ENCODE data around the gene CALM1. TPM values are rescaled to one million over a fixed set of nuclear protein-coding genes. Genes with fewer than 3 reads are reported as not detected.

Gene CALM1
- total and polyA plus RNA-seq, 10 of the 15 experiments (the other 5 are each of a cell fraction or from before 2014, with no cell fraction given) = 110 to 729 (median 261) TPM

GRCh38 chr14:90396341-90397339 is at the start of gene CALM1 (continued):
- peak; percentile 92; the same call in 1 of the 2 replicates for TF ChIP-seq RCOR1 (conservative IDR thresholded peaks at IDR 0.05; ENCODE audit: low read depth, low read length)
- TF ChIP-seq MXI1 (IDR thresholded peaks at IDR 0.05; ENCODE audit: low read depth, low read length) = peak; percentile 75
- no peak; the same call in 1 of the 2 replicates for TF ChIP-seq HDAC2 (IDR thresholded peaks at IDR 0.05)
- peak; percentile 97 for TF ChIP-seq HDAC6 (IDR thresholded peaks at IDR 0.05; ENCODE audit: unreplicated experiment)
- TF ChIP-seq GATAD2B (conservative IDR thresholded peaks at IDR 0.05; ENCODE audit: low read depth) = peak; percentile 97
- TF ChIP-seq, protein P1, sequence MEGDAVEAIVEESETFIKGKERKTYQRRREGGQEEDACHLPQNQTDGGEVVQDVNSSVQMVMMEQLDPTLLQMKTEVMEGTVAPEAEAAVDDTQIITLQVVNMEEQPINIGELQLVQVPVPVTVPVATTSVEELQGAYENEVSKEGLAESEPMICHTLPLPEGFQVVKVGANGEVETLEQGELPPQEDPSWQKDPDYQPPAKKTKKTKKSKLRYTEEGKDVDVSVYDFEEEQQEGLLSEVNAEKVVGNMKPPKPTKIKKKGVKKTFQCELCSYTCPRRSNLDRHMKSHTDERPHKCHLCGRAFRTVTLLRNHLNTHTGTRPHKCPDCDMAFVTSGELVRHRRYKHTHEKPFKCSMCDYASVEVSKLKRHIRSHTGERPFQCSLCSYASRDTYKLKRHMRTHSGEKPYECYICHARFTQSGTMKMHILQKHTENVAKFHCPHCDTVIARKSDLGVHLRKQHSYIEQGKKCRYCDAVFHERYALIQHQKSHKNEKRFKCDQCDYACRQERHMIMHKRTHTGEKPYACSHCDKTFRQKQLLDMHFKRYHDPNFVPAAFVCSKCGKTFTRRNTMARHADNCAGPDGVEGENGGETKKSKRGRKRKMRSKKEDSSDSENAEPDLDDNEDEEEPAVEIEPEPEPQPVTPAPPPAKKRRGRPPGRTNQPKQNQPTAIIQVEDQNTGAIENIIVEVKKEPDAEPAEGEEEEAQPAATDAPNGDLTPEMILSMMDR (IDR thresholded peaks at IDR 0.05 in 2 of 3, conservative IDR thresholded peaks at IDR 0.05 in 1 of 3; ENCODE audit: control insufficient read depth in 2 of 3, extremely low read depth in 1 of 3, insufficient read depth in 1 of 3, low read depth in 3 of 3, low read length in 3 of 3) = no peak
- no peak for TF ChIP-seq FOXM1 (IDR thresholded peaks at IDR 0.05; ENCODE audit: low read depth, low read length)
- TF ChIP-seq ETV6 (conservative IDR thresholded peaks at IDR 0.05 in 1 of 2, IDR thresholded peaks at IDR 0.05 in 1 of 2; ENCODE audit: borderline replicate concordance in 1 of 2, low read depth in 1 of 2) = peak in 1 of 2 experiments; percentile 33; a peak in 1 of 4 replicates
- TF ChIP-seq, protein P2, sequence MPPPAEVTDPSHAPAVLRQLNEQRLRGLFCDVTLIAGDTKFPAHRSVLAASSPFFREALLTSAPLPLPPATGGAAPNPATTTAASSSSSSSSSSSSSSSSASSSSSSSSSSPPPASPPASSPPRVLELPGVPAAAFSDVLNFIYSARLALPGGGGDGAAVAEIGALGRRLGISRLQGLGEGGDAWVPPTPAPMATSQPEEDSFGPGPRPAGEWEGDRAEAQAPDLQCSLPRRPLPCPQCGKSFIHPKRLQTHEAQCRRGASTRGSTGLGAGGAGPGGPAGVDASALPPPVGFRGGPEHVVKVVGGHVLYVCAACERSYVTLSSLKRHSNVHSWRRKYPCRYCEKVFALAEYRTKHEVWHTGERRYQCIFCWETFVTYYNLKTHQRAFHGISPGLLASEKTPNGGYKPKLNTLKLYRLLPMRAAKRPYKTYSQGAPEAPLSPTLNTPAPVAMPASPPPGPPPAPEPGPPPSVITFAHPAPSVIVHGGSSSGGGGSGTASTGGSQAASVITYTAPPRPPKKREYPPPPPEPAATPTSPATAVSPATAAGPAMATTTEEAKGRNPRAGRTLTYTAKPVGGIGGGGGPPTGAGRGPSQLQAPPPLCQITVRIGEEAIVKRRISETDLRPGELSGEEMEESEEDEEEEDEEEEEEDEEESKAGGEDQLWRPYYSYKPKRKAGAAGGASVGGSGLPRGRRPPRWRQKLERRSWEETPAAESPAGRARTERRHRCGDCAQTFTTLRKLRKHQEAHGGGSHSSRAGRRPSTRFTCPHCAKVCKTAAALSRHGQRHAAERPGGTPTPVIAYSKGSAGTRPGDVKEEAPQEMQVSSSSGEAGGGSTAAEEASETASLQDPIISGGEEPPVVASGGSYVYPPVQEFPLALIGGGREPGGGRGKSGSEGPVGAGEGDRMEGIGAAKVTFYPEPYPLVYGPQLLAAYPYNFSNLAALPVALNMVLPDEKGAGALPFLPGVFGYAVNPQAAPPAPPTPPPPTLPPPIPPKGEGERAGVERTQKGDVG (CRISPR knock-in tag; IDR thresholded peaks at IDR 0.05) = peak; percentile 22; the same call in 1 of the 2 replicates
- TF ChIP-seq STAT1 (conservative IDR thresholded peaks at IDR 0.05) = peak; percentile 97
- TF ChIP-seq, protein P3, sequence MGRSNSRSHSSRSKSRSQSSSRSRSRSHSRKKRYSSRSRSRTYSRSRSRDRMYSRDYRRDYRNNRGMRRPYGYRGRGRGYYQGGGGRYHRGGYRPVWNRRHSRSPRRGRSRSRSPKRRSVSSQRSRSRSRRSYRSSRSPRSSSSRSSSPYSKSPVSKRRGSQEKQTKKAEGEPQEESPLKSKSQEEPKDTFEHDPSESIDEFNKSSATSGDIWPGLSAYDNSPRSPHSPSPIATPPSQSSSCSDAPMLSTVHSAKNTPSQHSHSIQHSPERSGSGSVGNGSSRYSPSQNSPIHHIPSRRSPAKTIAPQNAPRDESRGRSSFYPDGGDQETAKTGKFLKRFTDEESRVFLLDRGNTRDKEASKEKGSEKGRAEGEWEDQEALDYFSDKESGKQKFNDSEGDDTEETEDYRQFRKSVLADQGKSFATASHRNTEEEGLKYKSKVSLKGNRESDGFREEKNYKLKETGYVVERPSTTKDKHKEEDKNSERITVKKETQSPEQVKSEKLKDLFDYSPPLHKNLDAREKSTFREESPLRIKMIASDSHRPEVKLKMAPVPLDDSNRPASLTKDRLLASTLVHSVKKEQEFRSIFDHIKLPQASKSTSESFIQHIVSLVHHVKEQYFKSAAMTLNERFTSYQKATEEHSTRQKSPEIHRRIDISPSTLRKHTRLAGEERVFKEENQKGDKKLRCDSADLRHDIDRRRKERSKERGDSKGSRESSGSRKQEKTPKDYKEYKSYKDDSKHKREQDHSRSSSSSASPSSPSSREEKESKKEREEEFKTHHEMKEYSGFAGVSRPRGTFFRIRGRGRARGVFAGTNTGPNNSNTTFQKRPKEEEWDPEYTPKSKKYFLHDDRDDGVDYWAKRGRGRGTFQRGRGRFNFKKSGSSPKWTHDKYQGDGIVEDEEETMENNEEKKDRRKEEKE (IDR thresholded peaks at IDR 0.05) = peak; percentile 73; the same call in 1 of the 2 replicates
- no peak; the same call in 1 of the 2 replicates for TF ChIP-seq ATF2 (IDR thresholded peaks at IDR 0.05; ENCODE audit: low read length)
- TF ChIP-seq KAT2A (conservative IDR thresholded peaks at IDR 0.05; ENCODE audit: control insufficient read depth, low read depth, low read length) = no peak
- TF ChIP-seq NR2C2 (IDR thresholded peaks at IDR 0.05; ENCODE audit: borderline replicate concordance, control insufficient read depth, insufficient read length, low read depth) = no peak
- no peak for TF ChIP-seq SUPT20H (IDR thresholded peaks at IDR 0.05; ENCODE audit: borderline replicate concordance, control insufficient read depth, low read depth, low read length)
- TF ChIP-seq SPI1 (IDR thresholded peaks at IDR 0.05; ENCODE audit: borderline replicate concordance, insufficient read depth, low read depth, low read length) = no peak
- TF ChIP-seq NFIC (IDR thresholded peaks at IDR 0.05; ENCODE audit: low read depth, low read length) = no peak
- peak; percentile 84 for TF ChIP-seq CREB1 (IDR thresholded peaks at IDR 0.05; ENCODE audit: low read depth)

All from GM12878 (cell line).